KMS-11 (cell line): ENCODE measurements around the gene PARL.

Source experiments
- H2AFZ ChIP-seq: fragments of 200-600 bp; sonication (generic); 2 replicates; pipeline ENCODE4 v1.6.1; 2016; ENCODE audit warnings: antibody characterized with exemption, mixed run types, low read depth
- H3K27ac ChIP-seq: fragments of 200-600 bp; sonication (generic); 2 replicates; pipeline ENCODE4 v1.6.1; 2016; ENCODE audit warnings: mild to moderate bottlenecking, mixed run types
- H3K27me3 ChIP-seq: fragments of 200-600 bp; sonication (generic); 2 replicates; pipeline ENCODE4 v1.6.1; 2017; ENCODE audit warnings: mild to moderate bottlenecking, low read depth, mixed run types, moderate library complexity; ENCODE audit not compliant: insufficient read depth
- H3K36me3 ChIP-seq: fragments of 200-600 bp; sonication (generic); 2 replicates; pipeline ENCODE4 v1.6.1; 2017; ENCODE audit warnings: mild to moderate bottlenecking, mixed run types; ENCODE audit not compliant: insufficient read depth
- H3K4me1 ChIP-seq: fragments of 200-600 bp; sonication (generic); 2 replicates; pipeline ENCODE4 v1.6.1; 2016; ENCODE audit warnings: mild to moderate bottlenecking, low read depth, mixed run types; ENCODE audit not compliant: poor library complexity, severe bottlenecking
- H3K4me2 ChIP-seq: fragments of 200-600 bp; sonication (generic); 2 replicates; pipeline ENCODE4 v1.7.0; 2016; ENCODE audit warnings: mild to moderate bottlenecking, mixed run types
- H3K4me3 ChIP-seq: fragments of 200-600 bp; sonication (generic); IDR thresholded peaks from 2 replicates; pipeline ENCODE4 v1.6.1; 2017; ENCODE audit warnings: low read depth, low read length, mixed read lengths; ENCODE audit not compliant: insufficient read depth
- H3K79me2 ChIP-seq: fragments of 200-600 bp; sonication (generic); 2 replicates; pipeline ENCODE4 v1.6.1; 2016; ENCODE audit warnings: low read depth, mixed run types; ENCODE audit not compliant: insufficient read depth
- H3K9ac ChIP-seq: fragments of 200-600 bp; sonication (generic); 2 replicates; pipeline ENCODE4 v1.6.1; 2016; ENCODE audit warnings: mild to moderate bottlenecking, mixed run types
- H4K20me1 ChIP-seq: fragments of 200-600 bp; sonication (generic); 2 replicates; pipeline ENCODE4 v1.6.1; 2016; ENCODE audit warnings: mild to moderate bottlenecking, mixed run types; ENCODE audit not compliant: insufficient read depth
- CTCF ChIP-seq: fragments of 200-600 bp; sonication (generic); conservative IDR thresholded peaks from 2 replicates; pipeline ENCODE4 v1.6.1; 2017; ENCODE audit warnings: low read depth, mild to moderate bottlenecking, antibody characterized with exemption, low read length, moderate library complexity, mixed read lengths

Gene PARL

GRCh38 chr3:183927059-183927458 is 42.4 kb upstream of the PARL start:
- Histone ChIP-seq H3K27ac (no peak overlapping the region), H3K4me1 (no peaks in the 10 kb centered on the region), H3K36me3 (no peaks in the 10 kb centered on the region), H3K27me3 (no peaks in the 10 kb centered on the region), H3K79me2 (no peaks in the 10 kb centered on the region), H3K4me2 (no peak overlapping the region), H3K4me3 (no peak overlapping the region), H3K9ac (no peak overlapping the region), H4K20me1 (no peaks in the 10 kb centered on the region), H2AFZ (no peak overlapping the region)
- TF ChIP-seq CTCF, result no peak

GRCh38 chr3:183924956-183925355 is 40.3 kb upstream of the PARL start:
- H4K20me1 ChIP-seq, result no peaks in the 10 kb centered on the region
- no peak for TF ChIP-seq CTCF
- no peaks in the 10 kb centered on the region for H3K36me3 ChIP-seq
- H3K79me2 ChIP-seq, result no peaks in the 10 kb centered on the region
- H3K4me3 ChIP-seq, result no peak overlapping the region
- no peak overlapping the region for H2AFZ ChIP-seq
- H3K27ac ChIP-seq, result no peak overlapping the region
- H3K4me2 ChIP-seq, result no peak overlapping the region
- no peaks in the 10 kb centered on the region for H3K27me3 ChIP-seq
- H3K9ac ChIP-seq, result no peak overlapping the region
- H3K4me1 ChIP-seq, result peaks cover 8% of the 10 kb centered on the region

GRCh38 chr3:183924543-183924942 is 39.9 kb upstream of the PARL start:
- H3K9ac ChIP-seq, result no peak overlapping the region
- no peak overlapping the region for H3K27ac ChIP-seq
- no peaks in the 10 kb centered on the region for H3K79me2 ChIP-seq
- H2AFZ ChIP-seq, result no peak overlapping the region
- H3K4me3 ChIP-seq, result no peak overlapping the region
- no peak overlapping the region for H3K4me2 ChIP-seq
- peaks cover 8% of the 10 kb centered on the region for H3K4me1 ChIP-seq
- no peak for TF ChIP-seq CTCF
- no peaks in the 10 kb centered on the region for H3K36me3 ChIP-seq
- no peaks in the 10 kb centered on the region for H4K20me1 ChIP-seq
- H3K27me3 ChIP-seq, result no peaks in the 10 kb centered on the region

GRCh38 chr3:183922421-183922820 is 37.7 kb upstream of the PARL start:
- Histone ChIP-seq H3K27ac (no peak overlapping the region), H2AFZ (no peak overlapping the region), H3K27me3 (no peaks in the 10 kb centered on the region), H3K36me3 (no peaks in the 10 kb centered on the region), H3K4me1 (peaks cover 13% of the 10 kb centered on the region), H3K9ac (no peak overlapping the region), H3K4me2 (no peak overlapping the region), H3K4me3 (no peak overlapping the region), H3K79me2 (no peaks in the 10 kb centered on the region), H4K20me1 (no peaks in the 10 kb centered on the region)
- no peak for TF ChIP-seq CTCF

GRCh38 chr3:183921096-183921495 is 36.4 kb upstream of the PARL start:
- Histone ChIP-seq H3K36me3 (no peaks in the 10 kb centered on the region), H4K20me1 (no peaks in the 10 kb centered on the region), H3K4me2 (peak overlapping the region; percentile 31; the same call in 1 of the 2 replicates), H3K27ac (no peak overlapping the region), H3K4me3 (no peak overlapping the region), H3K4me1 (peaks cover 13% of the 10 kb centered on the region), H3K9ac (no peak overlapping the region), H3K27me3 (no peaks in the 10 kb centered on the region), H2AFZ (no peak overlapping the region), H3K79me2 (no peaks in the 10 kb centered on the region)
- TF ChIP-seq CTCF, result no peak
